GM12874 (cell line): Measurements from ENCODE around the gene SCEL.

Source experiments
- CTCF ChIP-seq: IDR thresholded peaks from 2 replicates; pipeline ENCODE4 v1.5.1; 2011; ENCODE audit warnings: low read depth, mild to moderate bottlenecking, control low read depth, low read length, moderate library complexity; ENCODE audit not compliant: insufficient read depth

The SCEL gene

GRCh38 chr13:77678691-77679235, 143.3 kb downstream of the SCEL start:
- TF ChIP-seq CTCF: no peak

- TF ChIP-seq CTCF: no peak
Observed at GRCh38 chr13:77687799-77688198, 152.3 kb downstream of the SCEL start.

- no peak for TF ChIP-seq CTCF
Observed at GRCh38 chr13:77691871-77692270, 156.4 kb downstream of the SCEL start.

- TF ChIP-seq CTCF: no peak
Observed at GRCh38 chr13:77692746-77693448, 157.4 kb downstream of the SCEL start.

- no peak for TF ChIP-seq CTCF
Observed at GRCh38 chr13:77693449-77693940, 158.0 kb downstream of the SCEL start.
